GM12891 (cell line): ENCODE results near the gene ASB18.

Source experiments
- POLR2A ChIP-seq: IDR thresholded peaks from 2 replicates; pipeline ENCODE4 v1.6.1; 2011; ENCODE audit warnings: low read depth, low read length, control low read depth
- POLR2AphosphoS5 ChIP-seq: IDR thresholded peaks from 2 replicates; pipeline ENCODE4 v1.6.1; 2011; ENCODE audit warnings: low read depth, low read length, control low read depth
- TAF1 ChIP-seq: IDR thresholded peaks from 2 replicates; pipeline ENCODE4 v1.6.1; 2011; ENCODE audit warnings: low read depth, low read length, control low read depth

GRCh38 chr2:236273126-236273525 lies 8.9 kb upstream of the ASB18 start:
- TF ChIP-seq POLR2A (no peak), POLR2AphosphoS5 (no peak), TAF1 (no peak)
